Smooth muscle cell (in vitro differentiated cells): ENCODE results near the gene RPS6KC1. TPM values are rescaled to one million over a fixed set of nuclear protein-coding genes. Genes with fewer than 3 reads are reported as not detected.

Experiments
- DNase-seq: peaks from one replicate; lab custom pipeline; 2025; ENCODE audit not compliant: unreplicated experiment; lab: John Stamatoyannopoulos, UW
- H2AFZ ChIP-seq: fragments of 200-600 bp; sonication (generic); 2 replicates; pipeline ENCODE4 v1.6.0; 2016; ENCODE audit warnings: antibody characterized with exemption, low read depth, mild to moderate bottlenecking
- H3F3A ChIP-seq: fragments of 200-600 bp; sonication (generic); 2 replicates; pipeline ENCODE4 v1.6.0; 2017; ENCODE audit warnings: antibody characterized with exemption, low read depth
- H3K27ac ChIP-seq: fragments of 200-600 bp; sonication (generic); 2 replicates; pipeline ENCODE4 v1.5.1; 2016; ENCODE audit warnings: low read depth, mild to moderate bottlenecking
- H3K27me3 ChIP-seq: fragments of 200-600 bp; sonication (generic); 2 replicates; pipeline ENCODE4 v1.6.1; 2016; ENCODE audit warnings: low read depth, mild to moderate bottlenecking
- H3K36me3 ChIP-seq: fragments of 200-600 bp; sonication (generic); 2 replicates; pipeline ENCODE4 v1.5.1; 2016; ENCODE audit warnings: low read depth
- H3K4me1 ChIP-seq: fragments of 200-600 bp; sonication (generic); 2 replicates; pipeline ENCODE4 v1.5.1; 2016; ENCODE audit warnings: low read depth
- H3K4me2 ChIP-seq: fragments of 200-600 bp; sonication (generic); 2 replicates; pipeline ENCODE4 v1.6.0; 2016; ENCODE audit warnings: mild to moderate bottlenecking
- H3K4me3 ChIP-seq: fragments of 200-600 bp; sonication (generic); 2 replicates; pipeline ENCODE4 v1.5.1; 2016; ENCODE audit warnings: mild to moderate bottlenecking
- H3K79me2 ChIP-seq: fragments of 200-600 bp; sonication (generic); 2 replicates; pipeline ENCODE4 v1.6.0; 2016; ENCODE audit warnings: low read depth, mild to moderate bottlenecking
- H3K9ac ChIP-seq: fragments of 200-600 bp; sonication (generic); 2 replicates; pipeline ENCODE4 v1.6.0; 2016; ENCODE audit warnings: low read depth
- H3K9me3 ChIP-seq: fragments of 200-600 bp; sonication (generic); replicated peaks from 2 replicates; pipeline ENCODE4 v1.5.1; 2016; ENCODE audit warnings: low read depth
- H4K20me1 ChIP-seq: fragments of 200-600 bp; sonication (generic); 2 replicates; pipeline ENCODE4 v1.6.0; 2016; ENCODE audit warnings: low read depth
- WGBS: methylation state at CpG from one replicate; pipeline ENCODE4 v1.1.7; 2016; ENCODE audit warnings: low lambda C conversion rate; 5-methylcytosine and 5-hydroxymethylcytosine counted together
- polyA plus RNA-seq: library from polyadenylated mRNA; unstranded; fragments of >200 nt; fragmentation: Nextera tagmentation; extraction: Ambion mirVana; gene quantifications from 2 replicates; pipeline ENCODE4 v1.2.1, GENCODE V29; 2016
- total RNA-seq: library from RNA; depleted of rRNA; stranded (reverse); fragments of >200 nt; gene quantifications from 2 replicates; pipeline ENCODE4 v1.2.3, GENCODE V29; 2014
- TF ChIP-seq, protein P1 (sequence below): fragments of 200-600 bp; sonication (generic); IDR thresholded peaks from 2 replicates; pipeline ENCODE4 v1.5.1; 2017; ENCODE audit warnings: borderline replicate concordance, mild to moderate bottlenecking, antibody characterized with exemption; ENCODE audit not compliant: insufficient read depth, poor library complexity, severe bottlenecking

RPS6KC1 gene
- total and polyA plus RNA-seq, 2 experiments from 2014 or later, result 17.6 to 30.8 TPM

- Histone ChIP-seq H3K79me2 (peaks cover 17% of the 10 kb centered on the region), H3K4me2 (no peak overlapping the region), H3K27me3 (no peaks in the 10 kb centered on the region), H2AFZ (no peak overlapping the region), H3K9ac (no peak overlapping the region), H4K20me1 (peaks cover 15% of the 10 kb centered on the region), H3K4me1 (no peaks in the 10 kb centered on the region), H3K9me3 (no peaks in the 10 kb centered on the region), H3K27ac (no peak overlapping the region), H3K36me3 (peaks cover 2% of the 10 kb centered on the region), H3K4me3 (no peak overlapping the region), H3F3A (no peaks in the 10 kb centered on the region)
- DNase-seq, result no peak
- TF ChIP-seq, protein P1, sequence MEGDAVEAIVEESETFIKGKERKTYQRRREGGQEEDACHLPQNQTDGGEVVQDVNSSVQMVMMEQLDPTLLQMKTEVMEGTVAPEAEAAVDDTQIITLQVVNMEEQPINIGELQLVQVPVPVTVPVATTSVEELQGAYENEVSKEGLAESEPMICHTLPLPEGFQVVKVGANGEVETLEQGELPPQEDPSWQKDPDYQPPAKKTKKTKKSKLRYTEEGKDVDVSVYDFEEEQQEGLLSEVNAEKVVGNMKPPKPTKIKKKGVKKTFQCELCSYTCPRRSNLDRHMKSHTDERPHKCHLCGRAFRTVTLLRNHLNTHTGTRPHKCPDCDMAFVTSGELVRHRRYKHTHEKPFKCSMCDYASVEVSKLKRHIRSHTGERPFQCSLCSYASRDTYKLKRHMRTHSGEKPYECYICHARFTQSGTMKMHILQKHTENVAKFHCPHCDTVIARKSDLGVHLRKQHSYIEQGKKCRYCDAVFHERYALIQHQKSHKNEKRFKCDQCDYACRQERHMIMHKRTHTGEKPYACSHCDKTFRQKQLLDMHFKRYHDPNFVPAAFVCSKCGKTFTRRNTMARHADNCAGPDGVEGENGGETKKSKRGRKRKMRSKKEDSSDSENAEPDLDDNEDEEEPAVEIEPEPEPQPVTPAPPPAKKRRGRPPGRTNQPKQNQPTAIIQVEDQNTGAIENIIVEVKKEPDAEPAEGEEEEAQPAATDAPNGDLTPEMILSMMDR, result no peak
Measured at GRCh38 chr1:213089924-213090677, 39.1 kb downstream of the RPS6KC1 start.

GRCh38 chr1:213094446-213094845 lies 43.4 kb downstream of the RPS6KC1 start:
- 92% methylated on average over 3 of the region's 3 CpGs for WGBS
- Histone ChIP-seq H3F3A (no peaks in the 10 kb centered on the region), H3K36me3 (peaks cover 2% of the 10 kb centered on the region), H3K79me2 (peaks cover 11% of the 10 kb centered on the region), H2AFZ (no peak overlapping the region), H3K9ac (no peak overlapping the region), H3K9me3 (no peaks in the 10 kb centered on the region), H3K4me3 (no peak overlapping the region), H3K4me2 (no peak overlapping the region), H3K27me3 (no peaks in the 10 kb centered on the region), H4K20me1 (peaks cover 17% of the 10 kb centered on the region), H3K27ac (no peak overlapping the region), H3K4me1 (no peaks in the 10 kb centered on the region)
- DNase-seq, result no peak
- TF ChIP-seq, protein P1, result no peak

DNA sequence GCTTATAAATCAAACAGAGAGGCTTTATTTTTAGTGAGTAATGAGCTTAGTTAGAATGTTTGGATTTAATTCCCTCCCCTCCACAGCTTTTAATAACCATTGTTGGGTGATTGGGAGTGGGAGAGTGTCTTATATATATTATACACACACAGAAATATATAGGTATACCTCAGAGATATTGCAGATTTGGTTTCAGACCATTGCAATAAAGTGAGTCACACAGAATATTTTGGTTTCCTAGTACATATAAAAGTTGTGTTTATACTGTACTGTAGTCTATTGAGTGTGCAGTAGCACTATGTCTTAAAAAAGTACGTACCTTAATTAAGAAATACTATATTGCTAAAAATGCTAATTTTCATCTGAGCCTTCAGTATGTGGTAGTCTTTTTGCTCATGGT lies 44.4 kb downstream of the RPS6KC1 start:
- Histone ChIP-seq H3K36me3 (peaks cover 2% of the 10 kb centered on the region), H3K9me3 (no peaks in the 10 kb centered on the region), H3K4me1 (no peaks in the 10 kb centered on the region), H2AFZ (no peak overlapping the region), H3K27ac (no peak overlapping the region), H4K20me1 (peaks cover 18% of the 10 kb centered on the region), H3K79me2 (peaks cover 12% of the 10 kb centered on the region), H3K9ac (no peak overlapping the region), H3F3A (no peaks in the 10 kb centered on the region), H3K4me3 (no peak overlapping the region), H3K4me2 (no peak overlapping the region), H3K27me3 (no peaks in the 10 kb centered on the region)
- TF ChIP-seq, protein P1, result no peak
- 94% methylated on average over 1 of the region's 1 CpG for WGBS
- DNase-seq, result no peak
